IPS-20b (cell line): ENCODE results near the gene TF.

ENCODE experiments used
- H3K27ac ChIP-seq: one replicate; pipeline ENCODE4 v1.5.1; 2013; ENCODE audit warnings: low read length
- H3K27me3 ChIP-seq: 2 replicates; pipeline ENCODE4 v1.6.1; 2013; ENCODE audit warnings: mild to moderate bottlenecking, low read length, inconsistent platforms; ENCODE audit not compliant: insufficient read depth
- H3K36me3 ChIP-seq: 2 replicates; pipeline ENCODE4 v1.6.1; 2013; ENCODE audit warnings: low read depth, mild to moderate bottlenecking, inconsistent platforms, low read length, moderate library complexity; ENCODE audit not compliant: insufficient read depth
- H3K4me1 ChIP-seq: 2 replicates; pipeline ENCODE4 v1.6.1; 2013; ENCODE audit warnings: mild to moderate bottlenecking, control low read depth, inconsistent platforms, low read length, moderate library complexity; ENCODE audit not compliant: insufficient read depth
- H3K4me3 ChIP-seq: 2 replicates; pipeline ENCODE4 v1.5.1; 2013; ENCODE audit warnings: mild to moderate bottlenecking, low read length, inconsistent platforms
- H3K9ac ChIP-seq: 2 replicates; pipeline ENCODE4 v1.6.1; 2013; ENCODE audit warnings: low read depth, mild to moderate bottlenecking, inconsistent platforms, low read length, moderate library complexity
- H3K9me3 ChIP-seq: 2 replicates; pipeline ENCODE4 v1.6.1; 2013; ENCODE audit warnings: mild to moderate bottlenecking, low read depth, low read length, inconsistent platforms; ENCODE audit not compliant: insufficient read depth

TF gene

DNA sequence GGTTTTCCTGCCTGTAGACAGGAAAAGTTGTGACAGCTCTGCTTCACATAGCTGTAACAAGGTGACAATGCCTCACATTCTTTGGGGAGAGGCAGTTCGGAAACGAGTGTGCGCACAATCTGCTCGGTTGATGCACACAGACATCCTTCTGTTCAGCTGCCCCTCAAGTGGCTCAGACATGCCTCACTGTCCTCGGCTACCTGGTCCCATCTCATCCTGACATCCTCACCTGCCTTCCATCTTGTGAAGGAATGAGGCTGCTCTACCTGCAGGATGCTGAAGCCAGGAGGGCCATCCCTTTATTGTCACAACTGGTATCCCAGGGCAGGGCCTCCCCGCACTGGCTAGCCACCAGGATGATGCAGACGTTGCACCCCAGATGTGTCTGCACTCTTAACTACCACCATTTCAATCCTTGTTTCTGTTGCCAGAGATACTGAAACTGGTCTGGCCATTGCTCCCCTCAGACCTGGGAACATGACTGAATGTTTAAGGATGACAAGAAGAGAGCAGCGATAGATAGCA is 78.8 kb downstream of the TF start:
- H3K4me3 ChIP-seq = no peak overlapping the region
- H3K4me1 ChIP-seq = peaks cover 16% of the 10 kb centered on the region; the same call in 1 of the 2 replicates
- peaks cover 53% of the 10 kb centered on the region for H3K36me3 ChIP-seq

DNA sequence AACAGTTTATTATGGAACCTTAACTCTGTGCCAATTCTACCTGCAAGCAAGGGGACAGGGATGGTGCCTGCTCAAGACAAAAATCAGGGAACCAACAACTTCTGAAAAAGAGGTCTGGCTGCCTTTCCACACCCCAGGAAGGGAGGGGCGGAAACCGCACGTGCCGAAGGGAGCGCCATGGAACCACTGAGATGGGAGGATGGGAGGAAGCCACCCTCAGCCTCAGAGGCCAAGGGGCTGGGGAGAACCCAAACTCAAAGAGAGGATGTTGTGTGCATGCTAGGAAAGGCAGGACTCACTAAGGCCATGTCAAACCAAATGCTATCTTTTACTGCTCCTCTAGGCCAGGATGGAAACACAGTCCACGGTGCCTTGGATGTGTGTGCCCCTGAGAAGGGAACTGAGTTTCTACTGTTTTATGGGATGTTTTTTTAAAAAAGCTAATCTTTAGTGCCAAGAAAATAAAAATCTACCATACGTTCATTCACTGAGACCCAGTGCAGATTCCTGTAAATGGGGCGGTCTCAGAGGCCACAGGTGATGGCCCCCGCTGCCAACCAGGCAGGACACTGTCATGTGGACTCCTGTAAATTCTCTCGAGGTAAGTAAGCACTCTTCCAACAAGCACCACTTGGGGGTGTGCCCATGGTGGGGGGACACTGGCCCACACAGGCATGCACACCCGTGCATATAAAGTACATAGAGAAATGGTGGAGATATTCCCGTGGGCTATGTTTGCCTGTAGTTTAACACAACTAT is 80.0 kb downstream of the TF start:
- no peak overlapping the region for H3K9ac ChIP-seq
- H3K36me3 ChIP-seq = peaks cover 42% of the 10 kb centered on the region; the same call in 1 of the 2 replicates
- no peaks in the 10 kb centered on the region for H3K9me3 ChIP-seq
- H3K27ac ChIP-seq = no peak overlapping the region
- H3K4me3 ChIP-seq = no peak overlapping the region
- H3K27me3 ChIP-seq = no peaks in the 10 kb centered on the region
- peaks cover 12% of the 10 kb centered on the region; the same call in 1 of the 2 replicates for H3K4me1 ChIP-seq

More for the DNA sequence above, 78.8 kb downstream of the TF start:
- no peaks in the 10 kb centered on the region for H3K27me3 ChIP-seq
- H3K9ac ChIP-seq = no peak overlapping the region
- H3K9me3 ChIP-seq = no peaks in the 10 kb centered on the region
- no peak overlapping the region for H3K27ac ChIP-seq

DNA sequence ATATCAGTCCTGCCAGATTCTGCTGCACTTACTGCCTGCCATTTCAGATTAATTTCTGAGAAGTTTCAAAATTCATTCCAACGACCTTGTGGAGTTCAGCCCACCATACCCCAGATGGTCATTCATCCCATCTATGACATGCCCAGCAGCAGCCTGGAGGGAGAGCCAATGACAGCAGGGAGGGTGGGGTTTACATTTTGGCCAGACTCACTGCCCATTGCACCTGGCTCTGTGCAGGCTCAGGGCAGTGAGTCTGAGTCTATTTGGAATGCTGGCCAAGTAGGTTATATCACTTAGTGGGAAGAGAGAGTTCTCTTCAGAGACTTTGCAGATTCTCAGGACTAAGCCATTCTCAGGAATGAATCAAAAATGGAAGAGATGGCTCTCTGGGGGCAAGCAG is 80.9 kb downstream of the TF start:
- no peak overlapping the region for H3K9ac ChIP-seq
- no peaks in the 10 kb centered on the region for H3K27me3 ChIP-seq
- H3K36me3 ChIP-seq = peaks cover 33% of the 10 kb centered on the region; the same call in 1 of the 2 replicates
- no peak overlapping the region for H3K4me3 ChIP-seq
- peaks cover 3% of the 10 kb centered on the region; the same call in 1 of the 2 replicates for H3K4me1 ChIP-seq
- no peak overlapping the region for H3K27ac ChIP-seq
- no peaks in the 10 kb centered on the region for H3K9me3 ChIP-seq

DNA sequence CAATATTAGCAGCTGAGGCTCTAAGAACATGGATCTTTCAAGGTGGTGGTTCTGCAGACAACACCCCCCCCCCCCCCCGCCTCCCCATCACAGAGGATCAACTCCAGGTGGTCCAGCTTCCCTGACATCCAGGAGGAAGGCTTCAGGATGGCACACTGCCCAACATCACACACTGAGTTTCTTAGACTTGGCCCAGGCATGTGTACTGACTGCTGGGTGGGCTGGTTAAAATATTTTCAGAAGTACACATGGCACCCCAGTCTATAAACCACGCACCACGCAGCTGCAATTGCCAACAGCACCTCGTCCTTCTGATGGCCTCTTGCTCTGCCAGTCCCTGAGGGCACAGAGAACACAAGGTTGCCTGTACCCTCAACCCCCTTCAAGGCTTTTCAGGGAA is 81.5 kb downstream of the TF start:
- Histone ChIP-seq H3K27me3 (no peaks in the 10 kb centered on the region), H3K4me3 (no peak overlapping the region), H3K9ac (no peak overlapping the region), H3K4me1 (no peaks in the 10 kb centered on the region), H3K36me3 (peaks cover 27% of the 10 kb centered on the region; the same call in 1 of the 2 replicates), H3K9me3 (no peaks in the 10 kb centered on the region), H3K27ac (no peak overlapping the region)

DNA sequence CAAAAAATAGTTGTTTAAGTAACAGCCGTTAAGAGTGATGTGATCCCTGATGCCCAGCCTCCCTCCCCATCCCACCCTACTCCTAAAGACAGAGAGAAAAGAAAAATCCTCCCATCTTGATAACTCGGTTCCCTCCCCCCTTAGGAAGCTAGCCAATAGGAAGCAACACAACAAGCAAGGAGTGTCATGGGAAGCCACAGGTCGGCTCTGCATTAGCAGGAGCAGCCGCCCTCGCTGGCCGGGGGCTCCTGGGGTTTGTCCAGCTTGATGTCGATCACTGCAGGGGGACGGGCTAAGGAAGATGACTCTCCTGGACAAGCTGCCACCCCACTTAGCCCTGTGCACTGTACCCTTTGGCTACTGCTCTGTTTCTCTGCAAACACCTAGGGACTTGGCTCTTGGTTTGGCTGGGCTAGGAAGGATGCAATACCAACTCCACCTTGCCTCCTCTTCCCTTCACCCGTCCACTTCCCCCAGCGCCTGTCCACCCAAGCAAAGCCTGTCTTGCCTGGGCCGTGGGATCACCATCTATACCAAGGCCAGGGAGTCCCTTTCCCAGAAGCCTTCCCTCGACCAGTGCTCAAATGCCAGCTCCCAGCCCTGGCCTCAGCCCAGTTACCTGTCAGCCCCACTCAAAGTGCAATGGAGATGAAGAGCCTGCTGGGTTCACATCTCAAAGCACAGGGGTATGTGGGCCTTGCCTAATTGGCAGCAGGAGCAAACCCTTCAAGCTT is 82.5 kb downstream of the TF start:
- Histone ChIP-seq H3K4me1 (no peaks in the 10 kb centered on the region), H3K27me3 (no peaks in the 10 kb centered on the region), H3K9me3 (no peaks in the 10 kb centered on the region), H3K4me3 (no peak overlapping the region), H3K27ac (no peak overlapping the region), H3K9ac (no peak overlapping the region), H3K36me3 (peaks cover 17% of the 10 kb centered on the region; the same call in 1 of the 2 replicates)

DNA sequence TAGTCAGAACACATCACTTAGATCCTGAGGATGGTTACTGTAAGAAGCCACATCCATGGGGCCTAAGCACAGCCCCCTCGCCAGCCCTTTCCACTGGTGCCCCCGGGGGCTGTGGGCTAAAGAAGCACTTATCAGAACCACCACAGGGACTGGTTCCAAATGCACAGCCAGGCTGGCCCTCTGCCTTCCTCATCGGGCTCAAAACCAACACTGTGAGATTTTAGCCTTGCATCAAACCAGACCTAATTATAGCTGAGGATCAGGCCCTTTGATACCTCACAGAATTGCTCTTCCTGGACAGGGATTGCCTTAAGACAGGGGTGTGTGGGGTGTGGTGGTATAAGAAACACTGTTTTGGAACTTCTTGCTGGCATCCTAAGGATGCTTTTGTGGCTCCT is 83.1 kb downstream of the TF start:
- Histone ChIP-seq H3K27ac (no peak overlapping the region), H3K27me3 (no peaks in the 10 kb centered on the region), H3K9me3 (no peaks in the 10 kb centered on the region), H3K9ac (no peak overlapping the region), H3K4me1 (no peaks in the 10 kb centered on the region), H3K36me3 (peaks cover 11% of the 10 kb centered on the region; the same call in 1 of the 2 replicates), H3K4me3 (no peak overlapping the region)

DNA sequence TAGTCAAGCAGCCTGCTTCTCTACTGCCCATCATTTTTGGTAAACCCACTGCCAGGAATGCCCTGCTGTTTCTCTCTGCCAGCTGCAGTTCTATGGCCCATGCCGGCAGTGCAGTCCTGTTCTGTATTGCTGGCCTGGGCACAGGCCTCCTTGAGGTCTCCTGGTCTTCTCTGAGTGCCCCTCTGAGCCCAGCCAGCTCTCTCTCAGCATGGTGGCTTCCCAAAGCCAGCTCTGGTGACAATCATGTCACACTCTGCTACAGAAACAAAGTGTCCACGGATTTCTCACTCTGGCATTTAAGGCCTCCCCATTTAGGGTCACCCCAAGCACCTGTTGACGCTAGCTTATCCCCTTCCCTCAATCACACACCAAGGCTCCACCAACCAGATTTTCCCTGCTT is 83.9 kb downstream of the TF start:
- no peaks in the 10 kb centered on the region for H3K27me3 ChIP-seq
- no peak overlapping the region for H3K27ac ChIP-seq

DNA sequence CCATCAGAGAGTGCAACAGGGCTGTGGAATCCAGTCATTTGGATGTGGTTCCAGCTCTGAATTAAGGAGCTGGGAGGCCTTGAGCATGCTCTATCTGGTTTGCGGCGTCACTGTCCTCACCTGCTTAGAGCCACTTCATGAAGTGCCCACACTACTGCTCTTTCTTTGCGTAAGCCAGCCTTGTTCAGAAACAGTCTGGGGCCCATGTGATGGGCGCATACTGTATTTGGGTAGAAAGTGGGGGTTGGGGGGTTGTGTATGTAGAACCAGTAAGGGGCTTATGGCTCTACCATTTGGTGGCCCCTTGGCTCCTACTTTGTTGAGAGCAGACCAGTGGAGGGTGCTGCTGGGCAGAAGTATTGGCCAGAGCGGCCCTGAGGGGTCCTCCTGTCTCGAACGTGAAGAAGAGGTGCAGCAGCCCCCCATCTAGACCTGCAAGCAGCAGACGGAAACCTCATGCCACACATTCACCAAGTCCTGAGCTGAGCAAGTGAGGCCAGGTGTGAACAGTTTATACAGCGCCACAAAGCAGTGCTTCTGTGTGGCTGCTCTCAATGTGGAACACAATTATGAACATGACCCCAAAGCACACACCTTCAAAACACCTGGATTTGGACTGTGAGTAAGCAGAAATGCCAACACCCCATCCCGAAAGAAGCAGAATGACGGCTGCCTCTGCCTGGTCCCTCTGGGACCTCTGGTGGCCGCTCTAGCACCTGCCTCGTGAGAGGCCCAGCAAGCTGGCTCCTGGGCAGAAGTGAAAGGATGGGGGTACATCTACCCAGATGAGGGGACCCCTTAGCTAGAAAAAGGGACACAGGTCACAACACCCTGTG is 86.0 kb downstream of the TF start:
- Histone ChIP-seq H3K27ac (no peak overlapping the region), H3K27me3 (no peaks in the 10 kb centered on the region), H3K36me3 (no peaks in the 10 kb centered on the region), H3K4me3 (no peak overlapping the region), H3K4me1 (no peaks in the 10 kb centered on the region), H3K9ac (no peak overlapping the region), H3K9me3 (no peaks in the 10 kb centered on the region)

More for the DNA sequence above, 83.9 kb downstream of the TF start:
- Histone ChIP-seq H3K9ac (no peak overlapping the region), H3K4me1 (no peaks in the 10 kb centered on the region), H3K9me3 (no peaks in the 10 kb centered on the region), H3K4me3 (no peak overlapping the region), H3K36me3 (0 out of 2 replicates have a peak, but pooled peaks cover 4% of the 10 kb centered on the region)

DNA sequence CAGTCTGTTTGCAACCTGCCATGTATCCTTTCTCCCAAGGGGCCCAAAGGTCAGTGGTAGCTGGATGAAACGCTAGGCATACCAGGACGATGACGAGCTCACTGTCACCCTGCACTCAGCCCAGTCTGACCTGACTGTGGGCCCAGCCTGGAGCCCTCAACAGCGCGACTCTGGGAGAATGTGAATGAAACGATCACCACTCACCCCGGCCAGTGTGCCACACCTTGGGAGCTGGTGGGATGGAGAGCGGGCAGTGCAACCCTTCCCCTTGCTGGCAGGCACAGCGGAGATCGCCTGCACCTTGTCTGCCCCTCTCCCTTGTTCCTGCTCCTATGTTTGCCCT is 86.6 kb downstream of the TF start:
- no peaks in the 10 kb centered on the region for H3K27me3 ChIP-seq
- no peak overlapping the region for H3K4me3 ChIP-seq
- H3K9me3 ChIP-seq = no peaks in the 10 kb centered on the region
- no peaks in the 10 kb centered on the region for H3K4me1 ChIP-seq
- H3K36me3 ChIP-seq = no peaks in the 10 kb centered on the region
- H3K9ac ChIP-seq = no peak overlapping the region
- no peak overlapping the region for H3K27ac ChIP-seq

DNA sequence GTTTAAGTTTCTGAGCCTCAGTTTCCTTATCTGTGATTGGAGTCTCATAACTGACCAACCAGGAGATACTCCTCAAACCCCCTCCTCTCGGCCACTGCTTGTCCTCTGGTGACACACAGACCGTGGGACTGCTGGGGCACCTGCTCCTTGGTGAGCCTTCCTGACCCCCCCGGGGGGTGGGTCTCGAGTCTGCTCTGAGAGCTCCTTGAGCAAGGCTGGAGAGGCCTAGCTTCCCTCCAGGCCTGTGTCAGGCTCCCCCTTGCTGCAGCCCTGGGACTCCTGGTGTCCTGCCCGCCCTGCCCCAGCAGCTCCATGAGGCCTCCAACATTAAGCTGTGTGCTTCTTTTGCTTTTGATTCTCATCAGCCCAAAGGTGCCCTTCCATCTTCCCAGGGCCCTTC is 87.1 kb downstream of the TF start:
- Histone ChIP-seq H3K4me1 (no peaks in the 10 kb centered on the region), H3K27me3 (no peaks in the 10 kb centered on the region), H3K36me3 (no peaks in the 10 kb centered on the region), H3K27ac (no peak overlapping the region), H3K4me3 (no peak overlapping the region), H3K9me3 (no peaks in the 10 kb centered on the region), H3K9ac (no peak overlapping the region)

DNA sequence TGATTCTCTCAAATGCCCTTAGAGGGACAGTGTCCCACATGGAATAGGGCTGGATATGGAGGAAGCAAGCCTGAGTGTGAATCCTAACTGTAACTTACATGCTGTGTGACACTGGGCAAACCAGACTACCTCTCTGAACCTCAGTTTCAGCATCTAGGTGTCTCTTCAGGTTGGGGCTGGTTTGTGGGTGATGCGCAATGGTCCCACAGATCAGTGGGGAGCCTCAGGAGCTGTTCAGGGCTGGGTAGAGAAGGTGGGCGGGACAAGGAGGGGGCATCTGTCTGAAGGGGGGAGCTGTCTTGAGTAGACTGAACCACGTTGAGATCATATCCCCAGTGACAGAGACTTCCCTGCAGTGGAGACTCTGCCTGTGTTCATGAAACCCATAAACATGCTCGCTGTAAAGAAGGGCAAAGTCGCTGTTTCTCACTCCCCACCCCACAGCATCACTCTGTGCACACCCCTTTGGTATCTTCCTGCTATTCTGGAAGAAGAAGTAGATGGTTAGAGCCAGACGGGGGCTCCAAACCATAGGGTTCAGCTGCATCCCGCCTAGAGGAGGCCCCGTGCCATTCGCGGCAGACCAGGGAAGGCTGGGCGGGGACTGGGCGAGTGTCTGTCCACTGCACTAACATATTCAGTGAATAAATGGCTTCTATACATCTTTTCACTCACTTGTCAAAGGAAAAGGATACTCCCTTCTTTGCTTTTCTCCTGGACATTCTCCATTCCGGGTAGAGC is 87.9 kb downstream of the TF start:
- Histone ChIP-seq H3K27ac (no peak overlapping the region), H3K27me3 (no peaks in the 10 kb centered on the region), H3K4me1 (no peaks in the 10 kb centered on the region), H3K4me3 (no peak overlapping the region), H3K9me3 (no peaks in the 10 kb centered on the region), H3K9ac (no peak overlapping the region), H3K36me3 (no peaks in the 10 kb centered on the region)
